Measurements from ENCODE around the gene HHLA2.
A peak's percentile ranks its signal among the peaks of the same experiment; 100 is the strongest.

The HHLA2 gene

GRCh38 chr3:108383306-108383705, 87.0 kb downstream of the HHLA2 start:
- ChIA-PET CTCF (no interaction called here), POLR2A (no interaction called here)
- TF ChIP-seq, protein P1, sequence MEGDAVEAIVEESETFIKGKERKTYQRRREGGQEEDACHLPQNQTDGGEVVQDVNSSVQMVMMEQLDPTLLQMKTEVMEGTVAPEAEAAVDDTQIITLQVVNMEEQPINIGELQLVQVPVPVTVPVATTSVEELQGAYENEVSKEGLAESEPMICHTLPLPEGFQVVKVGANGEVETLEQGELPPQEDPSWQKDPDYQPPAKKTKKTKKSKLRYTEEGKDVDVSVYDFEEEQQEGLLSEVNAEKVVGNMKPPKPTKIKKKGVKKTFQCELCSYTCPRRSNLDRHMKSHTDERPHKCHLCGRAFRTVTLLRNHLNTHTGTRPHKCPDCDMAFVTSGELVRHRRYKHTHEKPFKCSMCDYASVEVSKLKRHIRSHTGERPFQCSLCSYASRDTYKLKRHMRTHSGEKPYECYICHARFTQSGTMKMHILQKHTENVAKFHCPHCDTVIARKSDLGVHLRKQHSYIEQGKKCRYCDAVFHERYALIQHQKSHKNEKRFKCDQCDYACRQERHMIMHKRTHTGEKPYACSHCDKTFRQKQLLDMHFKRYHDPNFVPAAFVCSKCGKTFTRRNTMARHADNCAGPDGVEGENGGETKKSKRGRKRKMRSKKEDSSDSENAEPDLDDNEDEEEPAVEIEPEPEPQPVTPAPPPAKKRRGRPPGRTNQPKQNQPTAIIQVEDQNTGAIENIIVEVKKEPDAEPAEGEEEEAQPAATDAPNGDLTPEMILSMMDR (IDR thresholded peaks at IDR 0.05; ENCODE audit: control extremely low read depth, extremely low read depth, low read depth, missing control alignments) = no peak
- no peak for DNase-seq (ENCODE audit: extremely low spot score)

GRCh38 chr3:108387063-108387462, 90.7 kb downstream of the HHLA2 start:
- POLR2A ChIA-PET = no interaction called here
- CTCF ChIA-PET = no interaction called here
- TF ChIP-seq, protein P1 (IDR thresholded peaks at IDR 0.05; ENCODE audit: control extremely low read depth, extremely low read depth, low read depth, missing control alignments) = no peak
- DNase-seq (ENCODE audit: extremely low spot score) = no peak

DNA sequence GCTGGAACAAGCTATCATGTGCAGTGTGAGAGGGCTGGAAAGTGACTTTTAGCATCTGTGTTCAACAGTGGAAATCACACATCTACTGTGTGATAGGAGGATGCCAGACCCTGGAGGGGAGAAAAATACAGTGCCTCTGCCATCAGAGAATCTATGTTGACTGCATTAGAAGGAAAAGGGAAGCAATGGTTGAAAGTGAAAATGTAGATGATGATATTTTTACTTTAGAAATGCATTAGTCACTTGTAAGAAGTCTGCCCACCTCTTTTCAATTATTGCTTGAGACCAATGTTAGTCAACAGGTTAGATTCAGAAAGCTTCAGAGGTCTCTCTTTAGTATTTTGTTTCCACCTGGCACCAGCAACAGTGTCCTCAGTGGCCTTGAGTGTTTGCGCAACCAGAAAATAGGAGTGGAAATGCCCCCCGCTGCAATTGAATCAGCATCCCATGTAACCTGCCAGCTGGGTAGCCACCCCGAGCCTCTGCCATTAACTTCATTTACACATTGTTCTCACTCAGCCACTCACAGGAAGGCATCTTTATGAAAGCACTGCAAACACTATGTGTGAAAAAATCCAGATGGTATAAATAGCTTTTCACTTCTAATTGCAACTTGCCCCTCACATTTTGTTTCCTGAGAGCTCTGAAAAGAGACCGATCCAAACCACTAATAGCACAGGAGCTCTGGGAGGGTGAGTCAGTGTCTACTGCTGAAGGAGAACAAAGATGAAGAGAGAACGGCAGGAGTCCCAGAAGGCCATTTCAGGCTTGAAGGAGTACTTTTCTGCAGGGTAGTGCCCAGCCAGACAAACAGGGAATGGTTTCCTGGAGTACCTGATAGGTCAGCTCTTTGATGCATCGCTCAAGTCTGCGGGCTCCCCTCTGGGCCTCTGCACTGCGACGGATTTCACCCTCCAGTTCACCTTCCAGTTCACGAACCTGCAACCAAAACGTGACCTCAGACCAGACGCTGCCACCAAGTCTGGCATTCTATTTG, 92.1 kb downstream of the HHLA2 start:
- ChIA-PET CTCF (interaction anchor here (0.9 to 1.4 kb wide), 8 partner anchors 16 to 235 kb away, joined by 3 to 5 read pairs (median 4); no protein-coding TSS in a partner anchor), POLR2A (no interaction called here)
- DNase-seq (ENCODE audit: extremely low spot score) = peak; percentile 26
- TF ChIP-seq, protein P1 (IDR thresholded peaks at IDR 0.05; ENCODE audit: control extremely low read depth, extremely low read depth, low read depth, missing control alignments) = no peak

GRCh38 chr3:108389372-108389771, 93.0 kb downstream of the HHLA2 start:
- DNase-seq (ENCODE audit: extremely low spot score) = no peak
- ChIA-PET CTCF (interaction anchor here (0.9 to 1.3 kb wide), 4 partner anchors 9 to 67 kb away, joined by 3 to 4 read pairs (median 4); no protein-coding TSS in a partner anchor), POLR2A (no interaction called here)
- TF ChIP-seq, protein P1 (IDR thresholded peaks at IDR 0.05; ENCODE audit: control extremely low read depth, extremely low read depth, low read depth, missing control alignments) = no peak

DNA sequence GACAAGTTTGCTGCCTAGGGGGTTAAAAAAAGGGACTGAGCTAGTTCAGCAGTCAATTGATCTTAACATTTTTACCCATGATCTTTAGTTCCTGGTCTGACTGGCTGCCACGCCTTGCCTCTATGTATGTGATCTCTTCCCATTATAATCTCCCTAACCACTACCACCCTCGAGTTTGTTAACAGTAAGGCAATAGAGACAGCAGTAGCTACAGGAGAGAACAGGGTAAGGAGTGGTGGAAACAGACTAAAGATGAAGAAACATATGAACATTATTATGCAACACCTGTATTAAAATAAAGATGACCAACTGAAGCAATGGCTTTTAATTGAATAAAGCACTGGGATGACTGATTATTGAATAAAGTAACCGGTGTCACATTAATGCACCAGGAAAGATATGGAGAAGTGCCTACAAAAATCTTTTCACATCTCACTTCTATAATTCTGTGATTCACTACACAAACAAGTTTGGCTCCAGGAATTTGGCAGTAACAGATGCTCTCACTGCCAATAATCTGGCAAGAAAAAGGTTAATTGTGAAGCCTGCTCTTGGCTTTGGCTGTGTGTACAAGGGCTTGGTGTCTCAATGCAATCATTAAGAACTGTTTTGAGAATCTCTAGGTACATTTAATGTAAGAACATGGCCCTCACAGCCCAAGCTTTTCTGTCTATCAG, 95.7 kb downstream of the HHLA2 start:
- ChIA-PET POLR2A (no interaction called here), CTCF (interaction anchor here (1.2 to 3.7 kb wide), 4 partner anchors 11 to 76 kb away, joined by 3 to 18 read pairs (median 4); no protein-coding TSS in a partner anchor)
- TF ChIP-seq, protein P1 (IDR thresholded peaks at IDR 0.05; ENCODE audit: control extremely low read depth, extremely low read depth, low read depth, missing control alignments) = no peak
- DNase-seq (ENCODE audit: extremely low spot score) = no peak

DNA sequence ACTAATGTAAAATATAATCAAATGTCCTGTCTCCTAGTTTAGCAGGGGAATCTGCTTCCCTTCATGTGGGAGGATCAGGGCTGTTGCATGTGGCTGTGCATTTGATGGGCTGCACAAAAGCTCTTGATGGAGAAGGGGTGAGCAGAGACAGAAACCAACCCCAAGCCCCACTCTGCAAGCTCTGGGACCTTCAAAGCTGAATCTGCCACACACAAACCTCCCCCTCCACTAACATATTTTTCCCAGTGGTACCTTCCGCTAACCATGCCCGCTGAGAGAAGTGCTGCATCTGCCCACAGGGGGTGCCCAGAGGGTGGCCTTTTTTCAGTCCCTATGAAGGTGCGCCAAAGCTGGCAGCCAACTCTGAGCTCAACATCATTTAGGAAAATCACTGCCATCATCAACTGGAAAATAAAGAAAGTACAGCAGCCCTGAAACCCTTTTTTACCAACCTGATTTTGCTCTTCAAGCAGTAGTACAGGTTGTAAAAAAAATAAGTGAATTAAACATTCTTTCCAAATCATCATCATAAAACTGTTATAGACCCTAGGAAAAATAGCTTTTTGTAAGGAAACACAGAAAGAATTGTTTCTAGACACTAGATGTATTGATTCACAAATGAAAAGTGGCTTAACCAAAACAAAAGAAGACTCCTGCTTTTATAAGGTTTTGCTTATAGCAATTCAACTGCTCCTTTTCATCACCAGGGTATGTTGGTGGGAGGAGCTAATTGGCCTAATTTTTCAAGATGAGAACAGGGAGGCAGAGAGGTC, 97.0 kb downstream of the HHLA2 start:
- ChIA-PET POLR2A (no interaction called here), CTCF (interaction anchor here (1.2 to 3.7 kb wide), 5 partner anchors 10 to 77 kb away, joined by 3 to 18 read pairs (median 4); no protein-coding TSS in a partner anchor)
- TF ChIP-seq, protein P1 (IDR thresholded peaks at IDR 0.05; ENCODE audit: control extremely low read depth, extremely low read depth, low read depth, missing control alignments) = no peak
- DNase-seq (ENCODE audit: extremely low spot score) = no peak
